Neural cell (in vitro differentiated cells): ENCODE measurements around the gene FUS. TPM values are rescaled to one million over a fixed set of nuclear protein-coding genes. Genes with fewer than 3 reads are reported as not detected.

Experiments used
- H2AFZ ChIP-seq: fragments of 200-600, 300-800 bp; sonication (generic), shearing (Covaris generic); 2 replicates; pipeline ENCODE4 v1.6.0; 2014; ENCODE audit warnings: low read depth, mild to moderate bottlenecking, antibody characterized with exemption, low read length, moderate library complexity
- H3F3A ChIP-seq: fragments of 200-600 bp; shearing (Covaris generic); 2 replicates; pipeline ENCODE4 v1.6.1; 2016; ENCODE audit warnings: mild to moderate bottlenecking, moderate library complexity, mixed read lengths, antibody characterized with exemption, low read length; ENCODE audit not compliant: insufficient read depth, poor library complexity, severe bottlenecking
- H3K27ac ChIP-seq: fragments of 200-600, 300-800 bp; sonication (generic), shearing (Covaris generic); 2 replicates; pipeline ENCODE4 v1.5.1; 2014; ENCODE audit warnings: mild to moderate bottlenecking, low read length, moderate library complexity
- H3K27me3 ChIP-seq: fragments of 300-800, 200-600 bp; sonication (generic), shearing (Covaris generic); 2 replicates; pipeline ENCODE4 v1.6.0; 2014; ENCODE audit warnings: mild to moderate bottlenecking, low read depth, low read length, moderate library complexity; ENCODE audit not compliant: insufficient read depth
- H3K36me3 ChIP-seq: fragments of 300-800, 200-600 bp; sonication (generic), shearing (Covaris generic); 2 replicates; pipeline ENCODE4 v1.5.1; 2014; ENCODE audit warnings: mild to moderate bottlenecking, antibody characterized with exemption, low read length, moderate library complexity; ENCODE audit not compliant: insufficient read depth
- H3K4me2 ChIP-seq: fragments of 300-800, 200-600 bp; sonication (generic), shearing (Covaris generic); 2 replicates; pipeline ENCODE4 v1.6.0; 2014; ENCODE audit warnings: mild to moderate bottlenecking, low read length
- H3K4me3 ChIP-seq: fragments of 300-800, 200-600 bp; sonication (generic), shearing (Covaris generic); 2 replicates; pipeline ENCODE4 v1.5.1; 2014; ENCODE audit warnings: mild to moderate bottlenecking, low read length, moderate library complexity
- H3K79me2 ChIP-seq: fragments of 200-600 bp; shearing (Covaris generic); replicated peaks from 2 replicates; pipeline ENCODE4 v1.6.0; 2014; ENCODE audit warnings: mild to moderate bottlenecking, low read length, moderate library complexity; ENCODE audit not compliant: insufficient read depth
- H3K9ac ChIP-seq: fragments of 300-800, 200-600 bp; sonication (generic), shearing (Covaris generic); 2 replicates; pipeline ENCODE4 v1.6.1; 2016; ENCODE audit warnings: mild to moderate bottlenecking, low read length, mixed read lengths
- H3K9me2 ChIP-seq: fragments of 200-600 bp; shearing (Covaris generic); 2 replicates; pipeline ENCODE4 v1.6.1; 2016; ENCODE audit warnings: mild to moderate bottlenecking, low read length, mixed read lengths; ENCODE audit not compliant: insufficient read depth
- H3K9me3 ChIP-seq: fragments of 200-600, 300-800 bp; sonication (generic), shearing (Covaris generic); 2 replicates; pipeline ENCODE4 v1.6.1; 2016; ENCODE audit warnings: mild to moderate bottlenecking, mixed run types, low read length, moderate library complexity, mixed read lengths
- H4K20me1 ChIP-seq: fragments of 200-600 bp; shearing (Covaris generic); 2 replicates; pipeline ENCODE4 v1.6.1; 2016; ENCODE audit warnings: mild to moderate bottlenecking, mixed run types; ENCODE audit not compliant: insufficient read depth
- EP300 ChIP-seq: fragments of 450-650 bp; conservative IDR thresholded peaks from 2 replicates; pipeline ENCODE4 v1.6.1; 2014; ENCODE audit warnings: antibody characterized with exemption, mild to moderate bottlenecking, moderate library complexity; ENCODE audit not compliant: poor library complexity, severe bottlenecking
- EZH2 ChIP-seq: fragments of 200-600, 300-800 bp; shearing (Covaris generic), sonication (generic); IDR thresholded peaks from 2 replicates; pipeline ENCODE4 v1.6.1; 2014; ENCODE audit warnings: antibody characterized with exemption, low read length, borderline replicate concordance, mild to moderate bottlenecking; ENCODE audit not compliant: insufficient read depth, poor library complexity, severe bottlenecking
- MXI1 ChIP-seq: fragments of 450-650 bp; conservative IDR thresholded peaks from 2 replicates; pipeline ENCODE4 v1.6.1; 2014; ENCODE audit warnings: antibody characterized with exemption, mild to moderate bottlenecking; ENCODE audit not compliant: poor library complexity, severe bottlenecking
- POLR2AphosphoS5 ChIP-seq: IDR thresholded peaks from 2 replicates; pipeline ENCODE4 v1.6.1; 2012
- RAD21 ChIP-seq: fragments of 450-650 bp; conservative IDR thresholded peaks from 2 replicates; pipeline ENCODE4 v1.6.1; 2014; ENCODE audit warnings: antibody characterized with exemption, mild to moderate bottlenecking, moderate library complexity
- SMC3 ChIP-seq: fragments of 450-650 bp; conservative IDR thresholded peaks from 2 replicates; pipeline ENCODE4 v1.6.1; 2014; ENCODE audit warnings: antibody characterized with exemption, mild to moderate bottlenecking, moderate library complexity; ENCODE audit not compliant: poor library complexity
- TAF1 ChIP-seq: IDR thresholded peaks from 2 replicates; pipeline ENCODE4 v1.6.1; 2012; ENCODE audit warnings: low read depth
- polyA plus RNA-seq: library from polyadenylated mRNA; depleted of rRNA; stranded (reverse); fragments of >200 nt; gene quantifications from 2 replicates; pipeline ENCODE4 v1.2.3, GENCODE V29; 2014
- TF ChIP-seq, protein P1 (sequence below): fragments of 450-650 bp; IDR thresholded peaks from 2 replicates; pipeline ENCODE4 v1.5.1; 2014; ENCODE audit warnings: antibody characterized with exemption, mild to moderate bottlenecking, moderate library complexity; ENCODE audit not compliant: poor library complexity, severe bottlenecking
- TF ChIP-seq, protein P2 (sequence below): IDR thresholded peaks from 2 replicates; pipeline ENCODE4 v1.6.1; 2012; ENCODE audit warnings: borderline replicate concordance

Gene FUS
- polyA plus RNA-seq, 1 donor from 2014 or later: 54.3 TPM

DNA sequence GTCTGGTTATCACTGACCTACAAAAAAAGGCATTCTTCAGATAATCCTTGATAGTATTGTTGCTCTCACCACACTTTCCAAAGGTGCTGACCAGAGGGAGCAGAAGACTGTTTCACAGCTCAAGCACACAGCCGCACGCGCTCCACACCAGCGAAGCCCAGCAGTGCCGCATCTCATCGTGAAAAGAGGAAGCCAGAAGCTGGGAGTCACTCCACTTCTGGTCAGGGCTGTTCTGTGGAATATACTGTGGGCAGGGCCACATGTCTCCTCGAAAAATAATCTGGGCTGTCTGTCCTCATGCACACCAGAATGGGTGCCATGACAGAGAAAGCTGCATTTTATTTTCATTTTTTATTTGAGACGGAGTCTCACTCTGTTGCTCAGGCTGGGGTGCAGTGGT, 22.8 kb upstream of the FUS start:
- no peak overlapping the region for H3K4me3 ChIP-seq
- H3K9me2 ChIP-seq: no peaks in the 10 kb centered on the region
- H3K9ac ChIP-seq: no peak overlapping the region
- no peaks in the 10 kb centered on the region for H3K79me2 ChIP-seq
- H4K20me1 ChIP-seq: no peaks in the 10 kb centered on the region
- no peaks in the 10 kb centered on the region for H3K36me3 ChIP-seq
- H3K4me2 ChIP-seq: no peak overlapping the region
- H3K9me3 ChIP-seq: no peaks in the 10 kb centered on the region
- H3F3A ChIP-seq: no peaks in the 10 kb centered on the region
- no peaks in the 10 kb centered on the region for H3K27me3 ChIP-seq
- no peak overlapping the region for H3K27ac ChIP-seq
- H2AFZ ChIP-seq: no peak overlapping the region
- TF ChIP-seq RAD21 (no peak), EZH2 (no peak), POLR2AphosphoS5 (no peak), EP300 (no peak), MXI1 (no peak), TAF1 (no peak), SMC3 (no peak)
- TF ChIP-seq, protein P1, sequence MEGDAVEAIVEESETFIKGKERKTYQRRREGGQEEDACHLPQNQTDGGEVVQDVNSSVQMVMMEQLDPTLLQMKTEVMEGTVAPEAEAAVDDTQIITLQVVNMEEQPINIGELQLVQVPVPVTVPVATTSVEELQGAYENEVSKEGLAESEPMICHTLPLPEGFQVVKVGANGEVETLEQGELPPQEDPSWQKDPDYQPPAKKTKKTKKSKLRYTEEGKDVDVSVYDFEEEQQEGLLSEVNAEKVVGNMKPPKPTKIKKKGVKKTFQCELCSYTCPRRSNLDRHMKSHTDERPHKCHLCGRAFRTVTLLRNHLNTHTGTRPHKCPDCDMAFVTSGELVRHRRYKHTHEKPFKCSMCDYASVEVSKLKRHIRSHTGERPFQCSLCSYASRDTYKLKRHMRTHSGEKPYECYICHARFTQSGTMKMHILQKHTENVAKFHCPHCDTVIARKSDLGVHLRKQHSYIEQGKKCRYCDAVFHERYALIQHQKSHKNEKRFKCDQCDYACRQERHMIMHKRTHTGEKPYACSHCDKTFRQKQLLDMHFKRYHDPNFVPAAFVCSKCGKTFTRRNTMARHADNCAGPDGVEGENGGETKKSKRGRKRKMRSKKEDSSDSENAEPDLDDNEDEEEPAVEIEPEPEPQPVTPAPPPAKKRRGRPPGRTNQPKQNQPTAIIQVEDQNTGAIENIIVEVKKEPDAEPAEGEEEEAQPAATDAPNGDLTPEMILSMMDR: no peak
- TF ChIP-seq, protein P2, sequence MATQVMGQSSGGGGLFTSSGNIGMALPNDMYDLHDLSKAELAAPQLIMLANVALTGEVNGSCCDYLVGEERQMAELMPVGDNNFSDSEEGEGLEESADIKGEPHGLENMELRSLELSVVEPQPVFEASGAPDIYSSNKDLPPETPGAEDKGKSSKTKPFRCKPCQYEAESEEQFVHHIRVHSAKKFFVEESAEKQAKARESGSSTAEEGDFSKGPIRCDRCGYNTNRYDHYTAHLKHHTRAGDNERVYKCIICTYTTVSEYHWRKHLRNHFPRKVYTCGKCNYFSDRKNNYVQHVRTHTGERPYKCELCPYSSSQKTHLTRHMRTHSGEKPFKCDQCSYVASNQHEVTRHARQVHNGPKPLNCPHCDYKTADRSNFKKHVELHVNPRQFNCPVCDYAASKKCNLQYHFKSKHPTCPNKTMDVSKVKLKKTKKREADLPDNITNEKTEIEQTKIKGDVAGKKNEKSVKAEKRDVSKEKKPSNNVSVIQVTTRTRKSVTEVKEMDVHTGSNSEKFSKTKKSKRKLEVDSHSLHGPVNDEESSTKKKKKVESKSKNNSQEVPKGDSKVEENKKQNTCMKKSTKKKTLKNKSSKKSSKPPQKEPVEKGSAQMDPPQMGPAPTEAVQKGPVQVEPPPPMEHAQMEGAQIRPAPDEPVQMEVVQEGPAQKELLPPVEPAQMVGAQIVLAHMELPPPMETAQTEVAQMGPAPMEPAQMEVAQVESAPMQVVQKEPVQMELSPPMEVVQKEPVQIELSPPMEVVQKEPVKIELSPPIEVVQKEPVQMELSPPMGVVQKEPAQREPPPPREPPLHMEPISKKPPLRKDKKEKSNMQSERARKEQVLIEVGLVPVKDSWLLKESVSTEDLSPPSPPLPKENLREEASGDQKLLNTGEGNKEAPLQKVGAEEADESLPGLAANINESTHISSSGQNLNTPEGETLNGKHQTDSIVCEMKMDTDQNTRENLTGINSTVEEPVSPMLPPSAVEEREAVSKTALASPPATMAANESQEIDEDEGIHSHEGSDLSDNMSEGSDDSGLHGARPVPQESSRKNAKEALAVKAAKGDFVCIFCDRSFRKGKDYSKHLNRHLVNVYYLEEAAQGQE: no peak

DNA sequence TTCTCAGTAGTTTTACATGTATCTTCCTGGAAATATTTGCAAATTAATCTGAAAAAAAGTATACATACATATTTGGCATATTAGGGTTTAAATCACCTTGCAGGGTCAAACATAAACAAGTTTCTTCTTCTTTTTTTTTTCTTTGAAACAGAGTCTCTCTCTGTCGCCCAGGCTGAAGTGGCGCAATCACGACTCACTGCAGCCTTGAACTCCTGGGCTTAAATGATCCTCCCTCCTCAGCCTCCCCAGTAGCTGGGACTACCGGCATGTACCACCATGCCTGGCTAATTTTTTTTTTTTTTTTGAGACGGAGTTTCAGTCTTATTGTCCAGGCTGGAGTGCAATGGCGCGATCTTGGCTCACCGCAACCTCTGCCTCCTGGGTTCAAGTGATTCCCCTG, 12.6 kb upstream of the FUS start:
- Histone ChIP-seq H3K36me3 (no peaks in the 10 kb centered on the region), H2AFZ (no peak overlapping the region), H3F3A (no peaks in the 10 kb centered on the region), H3K9me2 (no peaks in the 10 kb centered on the region), H3K79me2 (no peaks in the 10 kb centered on the region), H3K27ac (no peak overlapping the region), H3K27me3 (no peaks in the 10 kb centered on the region), H3K4me2 (no peak overlapping the region), H3K9me3 (no peaks in the 10 kb centered on the region), H3K4me3 (no peak overlapping the region), H3K9ac (no peak overlapping the region), H4K20me1 (no peaks in the 10 kb centered on the region)
- no peak for TF ChIP-seq RAD21
- no peak for TF ChIP-seq EZH2
- no peak for TF ChIP-seq SMC3
- TF ChIP-seq MXI1: no peak
- TF ChIP-seq, protein P2: no peak
- no peak for TF ChIP-seq EP300
- no peak for TF ChIP-seq TAF1
- no peak for TF ChIP-seq POLR2AphosphoS5
- TF ChIP-seq, protein P1: no peak
